ENCODE results near the gene TSHZ1.
"Not testable (repeated sequence)": the region's sequence is repeated elsewhere in the genome, so short reads cannot be mapped to it uniquely, and the experiment has no call there.

Gene TSHZ1

DNA sequence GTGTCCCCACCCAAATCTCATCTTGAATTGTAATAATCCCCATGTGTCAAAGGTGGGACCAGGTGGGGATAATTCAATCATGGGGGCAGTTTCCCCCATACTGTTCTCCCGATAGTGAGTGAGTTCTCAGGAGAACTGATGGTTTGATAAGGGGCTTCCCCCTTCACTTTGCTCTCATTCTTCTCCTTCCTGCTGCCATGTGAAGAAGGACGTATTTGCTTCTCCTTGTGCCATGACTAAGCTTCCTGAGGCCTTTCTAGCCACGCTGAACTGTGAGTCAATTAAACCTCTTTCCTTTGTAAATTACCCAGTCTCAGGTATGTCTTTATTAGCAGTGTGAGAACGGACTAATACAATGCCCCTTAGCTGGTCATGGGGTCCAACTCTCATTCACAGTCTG is 22.9 kb upstream of the TSHZ1 start:
- not testable (repeated sequence) for H3K27ac ChIP-seq (ENCODE audit: low read depth, low read length); H3K4me1 ChIP-seq (ENCODE audit: insufficient read depth, low read length); H3K36me3 ChIP-seq (ENCODE audit: insufficient read depth, low read length)

DNA sequence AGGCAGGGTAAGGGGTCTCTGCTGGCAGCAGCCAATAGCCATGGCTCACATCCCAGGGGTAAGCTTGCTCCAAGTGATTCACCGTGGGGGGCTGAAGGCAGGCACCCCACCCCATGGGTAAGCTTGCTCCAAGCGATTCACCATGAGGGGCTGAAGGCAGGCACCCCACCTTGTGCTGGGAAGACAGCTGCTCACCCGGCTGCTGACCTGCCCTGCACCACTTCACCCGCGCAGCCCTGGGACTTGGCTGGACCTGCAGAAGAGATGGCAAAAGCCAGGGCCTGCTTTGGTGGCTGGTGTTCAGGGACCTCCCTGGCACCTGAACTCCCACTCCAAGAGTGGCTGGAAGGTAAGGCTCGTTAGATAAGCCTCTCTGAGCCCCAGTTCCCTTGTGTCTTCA is 20.9 kb upstream of the TSHZ1 start:
- H3K27ac ChIP-seq (ENCODE audit: low read depth, low read length): no peak overlapping the region
- no peaks in the 10 kb centered on the region for H3K36me3 ChIP-seq (ENCODE audit: insufficient read depth, low read length)
- H3K4me3 ChIP-seq (ENCODE audit: low read depth in 1 of 2, low read length in 2 of 2): no peak overlapping the region
- no peaks in the 10 kb centered on the region for H3K9me3 ChIP-seq (ENCODE audit: low read length)
- H3K9ac ChIP-seq (ENCODE audit: low read length): no peak overlapping the region
- peaks cover 10% of the 10 kb centered on the region for H3K4me1 ChIP-seq (ENCODE audit: insufficient read depth, low read length)
- no peaks in the 10 kb centered on the region for H3K27me3 ChIP-seq (ENCODE audit: control insufficient read depth in 1 of 2, insufficient read depth in 2 of 2, low read length in 2 of 2)

More for the DNA sequence above, 22.9 kb upstream of the TSHZ1 start:
- H3K9ac ChIP-seq (ENCODE audit: low read length); H3K9me3 ChIP-seq (ENCODE audit: low read length); H3K27me3 ChIP-seq (ENCODE audit: control insufficient read depth in 1 of 2, insufficient read depth in 2 of 2, low read length in 2 of 2); H3K4me3 ChIP-seq (ENCODE audit: low read depth in 1 of 2, low read length in 2 of 2): not testable (repeated sequence)

DNA sequence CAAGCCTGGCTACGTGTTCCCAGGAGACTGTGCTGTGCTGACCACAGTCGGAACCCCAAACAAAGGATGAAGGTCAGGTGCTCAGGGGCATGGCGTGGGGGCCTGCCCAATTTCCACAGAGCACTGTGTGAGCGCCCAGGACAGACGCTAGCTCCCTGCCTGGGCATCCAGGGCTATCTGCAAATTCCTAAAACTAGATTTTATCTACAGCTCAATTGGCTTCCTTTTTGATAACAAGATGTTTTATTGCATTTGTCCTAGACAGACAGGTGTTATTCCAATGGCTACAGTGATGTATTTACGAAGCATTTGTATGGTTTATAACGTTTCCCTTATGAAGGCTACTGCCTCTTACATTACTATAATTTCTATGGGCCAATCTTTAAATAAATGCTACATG is 17.7 kb upstream of the TSHZ1 start:
- Histone ChIP-seq H3K9me3 (ENCODE audit: low read length) (no peaks in the 10 kb centered on the region), H3K9ac (ENCODE audit: low read length) (no peak overlapping the region), H3K36me3 (ENCODE audit: insufficient read depth, low read length) (peaks cover 8% of the 10 kb centered on the region), H3K27me3 (ENCODE audit: control insufficient read depth in 1 of 2, insufficient read depth in 2 of 2, low read length in 2 of 2) (no peaks in the 10 kb centered on the region), H3K27ac (ENCODE audit: low read depth, low read length) (no peak overlapping the region), H3K4me3 (ENCODE audit: low read depth in 1 of 2, low read length in 2 of 2) (no peak overlapping the region), H3K4me1 (ENCODE audit: insufficient read depth, low read length) (peaks cover 18% of the 10 kb centered on the region)

DNA sequence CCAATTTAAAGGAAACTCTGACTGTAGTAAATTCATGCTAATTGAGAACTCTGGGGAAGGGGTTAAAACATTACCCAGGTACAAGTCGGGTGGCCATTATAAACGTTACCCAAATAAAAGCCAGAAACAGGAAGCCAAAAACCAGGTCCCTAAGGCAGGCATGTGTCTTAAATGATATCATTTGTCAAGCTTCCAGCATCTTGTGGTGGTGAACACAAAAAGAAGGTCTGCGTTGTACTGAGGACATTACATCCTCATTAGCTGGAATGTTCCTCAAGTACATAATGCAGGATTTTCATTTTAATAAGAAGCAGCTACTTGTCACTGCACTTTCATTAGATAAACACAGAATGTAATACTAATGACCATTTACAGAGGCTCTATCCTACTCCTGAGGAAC is 12.6 kb upstream of the TSHZ1 start:
- H3K27me3 ChIP-seq (ENCODE audit: control insufficient read depth in 1 of 2, insufficient read depth in 2 of 2, low read length in 2 of 2): no peaks in the 10 kb centered on the region
- H3K9ac ChIP-seq (ENCODE audit: low read length): no peak overlapping the region
- H3K9me3 ChIP-seq (ENCODE audit: low read length): no peaks in the 10 kb centered on the region
- no peak overlapping the region for H3K27ac ChIP-seq (ENCODE audit: low read depth, low read length)
- peak overlapping the region in 1 of 2 donors; percentile 13 for H3K4me3 ChIP-seq (ENCODE audit: low read depth in 1 of 2, low read length in 2 of 2)
- peaks cover 28% of the 10 kb centered on the region for H3K36me3 ChIP-seq (ENCODE audit: insufficient read depth, low read length)
- peaks cover 51% of the 10 kb centered on the region for H3K4me1 ChIP-seq (ENCODE audit: insufficient read depth, low read length)

DNA sequence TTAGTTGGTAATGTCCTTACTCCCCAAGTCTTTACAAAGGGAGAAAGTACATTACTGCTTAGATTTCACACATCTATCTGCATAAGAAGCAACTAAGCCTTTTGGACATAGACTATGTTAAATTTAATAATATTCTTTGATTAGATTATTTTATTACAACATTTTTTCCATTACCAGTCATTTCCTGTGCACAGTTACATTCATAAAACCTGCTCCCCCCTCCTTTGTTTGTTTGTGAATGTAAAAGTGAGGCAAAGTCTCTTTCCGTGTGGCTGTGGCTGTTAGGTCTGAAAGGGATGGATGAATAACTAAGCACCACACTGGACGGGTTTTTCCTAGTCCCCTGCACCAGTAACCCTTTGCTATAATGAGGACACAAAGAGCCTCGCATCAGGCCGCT is 11.3 kb upstream of the TSHZ1 start:
- peak overlapping the region; percentile 43 for H3K27ac ChIP-seq (ENCODE audit: low read depth, low read length)
- H3K27me3 ChIP-seq (ENCODE audit: control insufficient read depth in 1 of 2, insufficient read depth in 2 of 2, low read length in 2 of 2): no peaks in the 10 kb centered on the region
- no peak overlapping the region for H3K9ac ChIP-seq (ENCODE audit: low read length)
- H3K4me1 ChIP-seq (ENCODE audit: insufficient read depth, low read length): peaks cover 50% of the 10 kb centered on the region
- H3K4me3 ChIP-seq (ENCODE audit: low read depth in 1 of 2, low read length in 2 of 2): no peak overlapping the region
- H3K9me3 ChIP-seq (ENCODE audit: low read length): no peaks in the 10 kb centered on the region
- peaks cover 28% of the 10 kb centered on the region for H3K36me3 ChIP-seq (ENCODE audit: insufficient read depth, low read length)

DNA sequence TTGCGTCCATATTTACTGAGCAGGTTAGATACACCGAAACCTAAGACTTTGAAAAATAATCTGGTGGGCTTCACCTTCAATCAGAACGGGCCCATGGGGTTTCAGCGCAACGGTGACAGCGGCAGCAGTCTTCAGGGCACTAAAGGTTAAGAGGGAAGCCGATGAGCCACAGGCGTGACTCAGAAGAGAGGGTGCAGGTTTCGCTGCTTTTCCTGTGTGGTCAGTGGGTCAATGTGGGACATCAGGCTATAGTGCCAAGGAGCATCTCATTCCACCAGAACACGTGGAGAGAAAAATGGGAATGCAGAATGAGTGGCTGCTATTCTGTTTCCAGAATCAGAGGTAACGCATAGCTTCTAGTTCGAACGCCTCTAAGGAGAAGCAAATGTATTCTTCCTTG is 10.5 kb upstream of the TSHZ1 start:
- no peak overlapping the region for H3K4me3 ChIP-seq (ENCODE audit: low read depth in 1 of 2, low read length in 2 of 2)
- no peaks in the 10 kb centered on the region for H3K9me3 ChIP-seq (ENCODE audit: low read length)
- H3K36me3 ChIP-seq (ENCODE audit: insufficient read depth, low read length): peaks cover 28% of the 10 kb centered on the region
- H3K4me1 ChIP-seq (ENCODE audit: insufficient read depth, low read length): peaks cover 50% of the 10 kb centered on the region
- H3K9ac ChIP-seq (ENCODE audit: low read length): no peak overlapping the region
- peak overlapping the region; percentile 26 for H3K27ac ChIP-seq (ENCODE audit: low read depth, low read length)
- H3K27me3 ChIP-seq (ENCODE audit: control insufficient read depth in 1 of 2, insufficient read depth in 2 of 2, low read length in 2 of 2): no peaks in the 10 kb centered on the region

DNA sequence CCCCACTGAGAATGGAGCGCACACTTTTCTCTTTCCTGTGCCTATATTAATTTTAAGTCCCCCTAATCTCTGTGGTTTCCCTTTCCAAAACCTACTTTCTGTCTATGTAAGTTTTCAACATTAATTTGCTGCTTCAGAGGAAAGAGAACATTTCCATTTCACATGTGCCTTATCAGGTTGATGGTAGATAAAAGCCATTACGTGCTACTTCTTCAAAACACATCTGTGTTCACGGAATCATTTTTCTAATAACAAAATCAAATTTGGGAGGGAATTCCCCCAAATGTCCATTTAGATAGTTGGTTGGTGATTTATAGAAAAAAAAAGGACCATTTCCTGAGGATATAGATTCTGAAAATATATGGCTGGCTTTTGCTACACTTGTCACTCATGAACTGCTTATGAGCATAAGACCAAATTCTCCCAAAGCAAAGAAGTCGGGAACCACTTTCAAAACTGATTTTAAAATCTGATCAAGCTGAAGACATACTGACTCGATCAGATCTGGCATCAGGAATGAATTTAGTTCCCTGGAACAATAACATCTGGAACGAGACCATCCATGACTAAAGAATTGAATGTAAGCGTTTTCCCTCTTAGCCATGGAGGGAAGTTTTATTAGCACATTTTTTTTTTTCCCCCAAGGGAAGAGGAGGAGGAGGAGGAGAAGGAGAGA is 9.9 kb upstream of the TSHZ1 start:
- Histone ChIP-seq H3K9ac (ENCODE audit: low read length) (no peak overlapping the region), H3K4me1 (ENCODE audit: insufficient read depth, low read length) (peaks cover 50% of the 10 kb centered on the region), H3K36me3 (ENCODE audit: insufficient read depth, low read length) (peaks cover 26% of the 10 kb centered on the region), H3K4me3 (ENCODE audit: low read depth in 1 of 2, low read length in 2 of 2) (no peak overlapping the region), H3K9me3 (ENCODE audit: low read length) (no peaks in the 10 kb centered on the region), H3K27ac (ENCODE audit: low read depth, low read length) (peak overlapping the region; percentile 49), H3K27me3 (ENCODE audit: control insufficient read depth in 1 of 2, insufficient read depth in 2 of 2, low read length in 2 of 2) (no peaks in the 10 kb centered on the region)

DNA sequence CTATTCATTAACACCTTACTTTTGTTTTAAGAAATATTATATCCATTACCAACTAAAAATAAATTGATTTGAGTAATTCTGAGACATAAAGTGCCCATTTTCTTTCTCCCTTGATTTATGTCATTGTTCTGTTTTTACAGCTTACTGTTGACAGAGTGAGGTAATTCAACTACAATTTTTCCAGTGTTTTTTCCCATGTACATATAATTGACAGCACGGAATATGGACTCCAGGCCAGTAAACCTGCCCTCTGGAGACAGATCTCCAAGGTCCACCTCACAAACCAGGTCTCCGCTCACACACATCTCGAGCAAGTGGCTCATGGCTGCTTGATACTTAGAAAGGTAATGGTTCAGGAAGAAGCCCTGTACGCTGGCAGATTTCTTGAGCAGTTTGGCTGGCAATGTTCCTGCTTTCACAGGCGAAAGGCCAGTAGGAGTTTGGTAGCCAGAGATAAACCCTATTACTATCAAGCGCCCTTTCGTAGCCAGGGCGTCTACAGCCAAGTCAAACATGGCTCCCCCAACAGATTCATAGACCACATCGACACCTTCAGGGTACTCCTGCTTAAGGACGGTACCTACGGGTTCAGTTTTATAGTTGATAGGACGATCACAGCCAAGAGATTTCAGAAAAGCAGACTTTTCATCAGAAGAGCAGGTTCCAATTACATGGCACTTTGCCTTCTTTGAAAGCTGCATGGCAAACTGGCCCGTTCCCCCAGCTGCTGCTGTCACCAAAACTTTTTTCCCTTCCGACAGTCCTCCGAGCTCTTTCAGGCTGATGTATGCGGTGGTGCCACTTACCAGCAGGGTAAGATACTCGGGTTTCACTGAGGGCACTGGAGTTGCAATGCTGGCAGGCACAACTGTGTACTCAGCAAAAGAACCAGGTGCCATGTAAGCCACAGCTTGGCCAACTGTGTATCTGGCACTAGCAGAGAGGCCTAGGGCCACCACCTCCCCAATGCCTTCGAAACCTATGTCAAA is 9.0 kb upstream of the TSHZ1 start:
- Histone ChIP-seq H3K9me3 (ENCODE audit: low read length) (no peaks in the 10 kb centered on the region), H3K27me3 (ENCODE audit: control insufficient read depth in 1 of 2, insufficient read depth in 2 of 2, low read length in 2 of 2) (no peaks in the 10 kb centered on the region), H3K4me1 (ENCODE audit: insufficient read depth, low read length) (peaks cover 48% of the 10 kb centered on the region), H3K9ac (ENCODE audit: low read length) (peak overlapping the region; percentile 22), H3K4me3 (ENCODE audit: low read depth in 1 of 2, low read length in 2 of 2) (peak overlapping the region in 1 of 2 donors; percentile 0), H3K36me3 (ENCODE audit: insufficient read depth, low read length) (peaks cover 22% of the 10 kb centered on the region), H3K27ac (ENCODE audit: low read depth, low read length) (peak overlapping the region; percentile 80)

DNA sequence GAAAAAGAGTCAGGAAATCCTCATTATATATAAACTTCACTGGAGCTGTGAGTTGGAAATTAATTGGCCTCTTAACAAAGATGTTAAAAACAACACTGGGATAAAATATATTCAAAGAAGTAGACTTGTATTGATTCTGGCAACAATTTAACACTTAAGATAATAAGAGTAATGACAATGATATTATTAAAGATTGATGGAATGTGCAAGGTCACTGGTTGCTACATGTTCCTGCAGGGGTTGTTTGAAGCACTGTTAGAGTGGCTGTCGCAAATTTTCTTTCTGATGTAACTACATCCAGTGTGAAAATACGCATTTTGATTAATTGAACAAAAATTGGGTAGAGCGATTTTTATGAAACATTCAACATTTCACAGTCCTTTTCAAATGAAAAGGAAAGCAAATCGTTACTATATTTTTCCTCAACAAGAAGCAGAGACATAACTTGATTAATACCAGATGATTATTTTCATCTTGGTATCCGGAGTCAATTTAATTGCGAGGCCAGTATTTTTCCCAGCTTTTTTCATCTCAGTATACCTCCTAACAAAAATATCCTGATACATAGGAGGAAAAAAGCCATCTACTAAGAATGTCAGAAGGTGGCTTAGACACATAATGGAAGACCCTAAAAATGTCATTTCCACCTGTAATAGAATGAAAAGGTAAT is 7.8 kb upstream of the TSHZ1 start:
- Histone ChIP-seq H3K4me1 (ENCODE audit: insufficient read depth, low read length) (peaks cover 43% of the 10 kb centered on the region), H3K4me3 (ENCODE audit: low read depth in 1 of 2, low read length in 2 of 2) (peak overlapping the region in 1 of 2 donors; percentile 83), H3K27ac (ENCODE audit: low read depth, low read length) (peak overlapping the region; percentile 99), H3K9ac (ENCODE audit: low read length) (peak overlapping the region; percentile 22), H3K9me3 (ENCODE audit: low read length) (no peaks in the 10 kb centered on the region), H3K36me3 (ENCODE audit: insufficient read depth, low read length) (peaks cover 21% of the 10 kb centered on the region), H3K27me3 (ENCODE audit: control insufficient read depth in 1 of 2, insufficient read depth in 2 of 2, low read length in 2 of 2) (no peaks in the 10 kb centered on the region)

DNA sequence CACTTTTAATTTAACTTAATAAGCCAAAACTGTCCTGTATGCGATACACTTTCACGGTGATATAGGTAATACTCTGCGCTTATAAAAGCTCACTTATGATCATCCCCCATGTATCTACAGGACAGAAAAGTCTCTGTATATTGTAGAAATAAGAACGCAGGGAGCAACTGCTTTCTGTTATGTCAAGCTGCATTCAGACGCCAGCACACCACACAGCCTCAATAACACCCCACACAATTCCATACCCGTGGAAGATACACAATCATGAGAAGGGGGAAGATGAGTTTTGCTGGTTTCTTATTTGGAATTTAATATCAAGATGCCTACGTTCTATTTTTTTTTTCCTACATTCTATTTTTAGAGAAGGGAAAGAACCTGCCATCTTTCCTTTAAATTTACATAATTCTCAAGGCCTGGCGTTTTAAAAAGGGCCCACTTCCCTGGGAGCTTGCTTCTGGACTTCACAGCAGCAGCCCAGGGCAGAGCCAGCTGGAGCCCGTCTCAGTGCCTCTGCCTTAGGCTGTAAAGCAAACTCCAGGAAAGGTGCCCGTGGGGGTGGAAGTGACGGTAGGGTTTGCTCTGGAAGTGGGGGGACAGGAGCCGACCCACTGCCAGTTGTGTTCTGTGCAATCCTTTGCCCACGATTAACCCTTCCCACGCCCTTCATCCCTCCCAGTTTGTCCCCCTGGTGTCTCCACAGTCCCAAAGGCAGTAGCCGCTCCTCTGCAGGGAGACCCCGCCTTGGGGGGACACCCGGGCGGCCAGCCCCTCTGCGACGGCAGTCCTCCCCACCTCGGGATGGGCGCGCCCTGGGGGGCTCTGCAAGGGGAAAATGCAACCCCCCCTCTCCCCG is 7.0 kb upstream of the TSHZ1 start:
- Histone ChIP-seq H3K4me3 (ENCODE audit: low read depth in 1 of 2, low read length in 2 of 2) (peak overlapping the region; percentile 72 to 83), H3K4me1 (ENCODE audit: insufficient read depth, low read length) (peaks cover 35% of the 10 kb centered on the region), H3K27me3 (ENCODE audit: control insufficient read depth in 1 of 2, insufficient read depth in 2 of 2, low read length in 2 of 2) (no peaks in the 10 kb centered on the region), H3K27ac (ENCODE audit: low read depth, low read length) (peak overlapping the region; percentile 99), H3K9me3 (ENCODE audit: low read length) (no peaks in the 10 kb centered on the region), H3K36me3 (ENCODE audit: insufficient read depth, low read length) (peaks cover 21% of the 10 kb centered on the region), H3K9ac (ENCODE audit: low read length) (peak overlapping the region; percentile 88)
